Measurements from ENCODE around the gene PRUNE2.
A peak's percentile ranks its signal among the peaks of the same experiment; 100 is the strongest.
"Not testable (repeated sequence)": the region's sequence is repeated elsewhere in the genome, so short reads cannot be mapped to it uniquely, and the experiment has no call there.

Gene PRUNE2

DNA sequence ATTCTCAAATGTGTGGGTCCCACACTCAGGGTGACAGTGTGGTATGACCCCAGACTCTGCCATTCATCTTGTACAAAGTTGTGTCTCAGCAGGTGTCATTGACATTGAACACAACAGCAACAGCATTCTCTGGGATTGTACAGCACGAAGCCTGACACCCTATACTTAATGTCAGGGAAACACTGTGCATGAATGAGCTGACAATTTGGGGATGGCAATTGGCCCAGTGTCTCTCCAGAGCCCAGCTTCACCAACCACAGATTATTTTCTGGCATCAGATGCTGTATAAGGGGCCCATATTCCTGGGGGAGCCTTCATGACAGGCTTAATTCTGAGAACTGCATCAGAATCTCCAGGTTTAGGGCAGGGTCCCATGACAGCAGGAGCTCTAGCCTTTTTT, 303.7 kb downstream of the PRUNE2 start:
- no peak for DNase-seq (ENCODE audit: low read depth)

DNA sequence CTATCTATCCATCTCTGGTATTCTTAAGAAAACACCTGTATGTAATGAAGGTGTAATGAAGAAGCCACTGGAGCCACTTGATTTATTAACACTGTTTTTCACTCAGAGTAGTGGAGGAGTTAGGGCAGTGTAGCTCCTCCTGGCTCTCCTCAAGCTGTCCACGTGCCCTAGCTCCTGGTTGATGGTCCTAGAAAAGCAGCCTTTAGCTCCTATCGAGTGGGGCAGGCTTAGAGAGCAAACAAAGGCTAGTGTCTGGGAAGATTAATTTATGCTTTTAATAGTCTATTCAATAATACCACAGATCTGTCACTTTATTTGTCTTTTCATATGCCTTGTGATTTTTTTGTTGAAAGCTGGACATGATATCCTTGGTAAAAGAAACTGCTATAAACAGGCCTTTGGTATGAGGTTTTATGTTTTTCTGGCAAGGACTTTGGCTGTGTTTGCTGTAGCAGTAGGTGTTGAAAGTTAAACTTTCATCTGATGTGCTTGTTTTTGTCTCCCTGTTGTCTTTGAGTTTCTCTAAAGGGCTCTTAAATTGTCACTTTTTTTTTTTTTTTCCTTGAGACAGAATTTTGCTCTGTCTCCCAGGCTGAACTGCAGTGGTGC, 305.8 kb downstream of the PRUNE2 start:
- DNase-seq (ENCODE audit: low read depth) = no peak

DNA sequence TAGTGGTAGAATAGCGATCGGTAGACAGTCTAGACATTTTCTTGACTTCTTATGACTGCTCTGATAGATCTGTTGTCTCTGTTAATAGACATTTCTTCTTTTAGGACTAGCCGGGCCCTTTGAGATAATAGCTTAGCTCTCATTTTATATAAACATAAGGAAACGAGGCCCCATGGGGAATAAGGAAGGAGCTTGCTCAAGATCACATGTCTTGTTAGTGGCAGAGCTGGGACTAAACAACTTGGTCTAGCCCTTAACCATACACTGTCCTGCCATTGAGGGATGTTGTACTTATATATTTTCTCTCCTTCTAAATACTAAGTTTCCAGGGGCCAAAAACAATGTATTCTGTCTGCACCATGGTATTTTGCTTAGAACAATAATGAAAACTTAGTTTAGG, 306.9 kb downstream of the PRUNE2 start:
- DNase-seq (ENCODE audit: low read depth) = no peak

DNA sequence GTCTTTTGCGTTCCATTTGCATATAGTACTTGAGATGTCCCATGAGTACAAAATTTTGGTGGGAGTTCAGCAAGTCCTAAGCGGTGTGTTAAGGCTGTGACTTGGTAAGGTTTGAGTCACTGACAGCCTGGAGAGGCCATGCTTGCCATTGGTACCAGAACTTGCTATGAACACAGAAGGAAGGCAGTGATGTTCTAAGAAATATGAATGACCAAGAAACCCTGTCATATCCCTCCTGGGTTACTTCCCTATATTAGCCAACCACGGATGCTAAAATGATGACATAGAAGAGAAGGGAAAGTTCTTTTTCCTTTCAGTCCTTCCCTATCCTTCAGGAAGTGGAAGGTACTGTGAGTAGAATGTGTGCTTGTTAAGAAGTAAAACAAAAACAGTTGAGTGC, 310.3 kb downstream of the PRUNE2 start:
- DNase-seq (ENCODE audit: low read depth) = no peak

DNA sequence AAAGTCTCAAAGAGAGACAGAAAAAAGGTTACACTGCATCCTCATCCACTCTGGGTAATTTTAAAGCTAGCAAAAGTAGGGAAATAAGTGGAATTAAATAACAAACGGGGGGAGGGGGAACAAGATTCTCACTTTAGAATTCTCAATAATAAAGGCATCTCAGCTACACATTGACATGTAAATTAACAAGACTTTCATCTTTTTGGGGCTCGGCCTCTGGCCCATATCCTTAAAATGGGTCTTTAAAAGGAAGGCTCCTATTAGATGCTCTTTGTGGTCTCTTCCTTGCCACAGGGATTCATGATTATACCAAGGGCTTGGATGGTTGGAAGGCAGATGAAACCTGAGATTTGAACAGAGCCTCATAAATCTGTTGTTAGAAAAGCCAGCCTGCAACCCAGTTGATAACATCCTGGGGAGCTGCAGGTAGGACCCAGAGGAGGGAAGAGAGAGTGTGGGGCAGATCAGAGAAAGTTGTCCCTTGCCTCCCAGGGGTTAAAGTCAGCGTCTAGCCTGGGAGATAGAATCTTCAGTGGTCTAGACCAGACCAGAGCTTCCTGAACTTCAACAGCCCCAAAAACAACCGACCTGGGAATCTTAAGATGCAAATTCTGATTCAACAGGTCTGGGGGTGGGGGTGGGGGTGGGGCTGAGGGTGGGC, 311.0 kb downstream of the PRUNE2 start:
- DNase-seq (ENCODE audit: low read depth) = no peak

DNA sequence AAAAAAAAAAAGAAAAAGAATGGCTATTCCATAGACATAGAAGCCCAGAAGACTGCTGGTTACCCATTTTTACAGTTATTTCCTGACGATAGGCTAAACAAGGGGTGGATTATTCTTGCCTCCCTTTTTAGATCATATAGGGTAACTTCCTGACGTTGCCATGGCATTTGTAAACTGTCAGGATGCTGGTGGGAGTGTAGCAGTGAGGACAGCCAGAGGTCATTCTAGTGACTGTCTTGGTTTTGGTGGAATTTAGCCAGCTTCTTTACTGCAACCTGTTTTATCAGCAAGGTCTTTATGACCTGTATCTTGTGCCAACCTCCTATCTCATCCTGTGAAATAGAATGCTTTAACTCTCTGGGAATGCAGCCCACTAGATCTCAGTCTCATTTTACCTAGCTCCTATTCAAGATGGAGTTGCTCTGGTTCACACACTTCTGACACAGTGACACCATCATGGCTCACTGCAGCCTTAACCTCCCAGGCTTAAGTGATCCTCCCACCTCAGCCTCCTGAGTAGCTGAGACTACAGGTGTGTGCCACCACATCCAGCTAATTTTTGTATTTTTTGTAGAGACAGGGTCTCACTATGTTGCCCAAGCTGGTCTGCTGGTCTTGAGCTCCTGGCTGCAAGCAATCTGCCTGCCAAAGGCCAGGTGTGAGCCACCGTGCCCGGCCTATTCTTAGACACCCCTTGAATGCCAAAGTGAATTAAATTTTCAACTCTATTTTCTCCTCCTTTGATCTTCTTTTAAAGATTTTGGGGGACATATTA, 311.8 kb downstream of the PRUNE2 start:
- not testable (repeated sequence) for DNase-seq (ENCODE audit: low read depth)

DNA sequence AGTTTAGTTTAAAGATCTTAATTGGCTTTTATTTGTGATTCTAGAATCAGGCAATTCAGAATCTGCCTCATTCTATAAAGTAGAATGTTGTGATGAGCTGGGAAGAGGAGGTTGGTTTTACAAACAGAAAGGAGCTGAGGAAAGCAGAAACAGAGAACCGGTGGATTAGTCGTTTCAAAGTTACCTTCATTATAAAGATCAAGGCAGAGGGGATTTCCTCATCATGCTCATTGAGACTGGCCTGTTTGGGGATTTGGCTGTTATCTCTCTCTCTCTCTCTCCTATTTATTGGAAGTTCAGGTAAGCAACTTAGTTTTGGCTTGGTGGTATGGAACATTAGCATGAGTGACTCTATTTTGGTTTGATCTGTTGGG, 313.0 kb downstream of the PRUNE2 start:
- DNase-seq (ENCODE audit: low read depth) = no peak

DNA sequence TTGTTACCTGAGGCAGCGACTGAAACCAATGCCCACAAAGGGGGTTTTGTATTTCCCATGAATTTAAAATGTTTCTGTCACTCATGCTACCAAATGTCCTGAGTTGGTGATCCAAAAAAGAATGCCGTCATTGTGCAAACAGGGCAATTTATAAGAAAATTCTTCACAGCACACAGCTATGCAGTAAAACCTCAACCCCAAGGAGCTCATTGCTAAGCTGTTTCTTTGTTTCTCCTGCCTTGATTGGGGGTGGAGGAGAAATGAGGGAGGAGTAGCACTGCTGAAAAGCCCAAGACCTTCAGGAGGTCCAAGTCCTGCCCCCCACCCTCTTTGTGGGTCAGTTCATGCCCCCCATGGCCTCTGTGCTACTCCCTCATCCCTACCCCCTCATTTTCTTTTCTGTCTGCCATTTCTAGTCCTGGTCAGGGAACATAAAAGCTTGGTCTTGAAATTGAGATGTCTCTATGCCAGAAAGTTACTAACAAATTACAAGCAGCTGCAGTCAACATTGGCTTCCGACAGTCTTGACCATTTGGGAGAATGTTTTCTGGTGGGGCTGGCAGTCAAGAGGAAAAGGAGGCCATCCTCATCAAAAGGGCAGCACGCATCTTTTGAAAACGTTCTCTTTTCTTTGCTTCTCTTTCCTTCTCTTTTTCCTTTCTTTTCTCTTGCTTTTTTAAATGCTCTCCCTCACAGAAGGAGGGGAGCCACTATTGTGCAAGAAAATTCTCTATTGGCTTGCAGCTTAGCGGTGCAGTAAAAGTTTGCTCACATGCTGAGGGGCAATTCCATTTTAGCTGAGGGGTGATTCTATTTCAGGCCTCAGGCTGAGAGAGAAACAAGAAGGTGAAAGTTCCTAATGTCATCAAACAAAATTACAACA, 313.6 kb downstream of the PRUNE2 start:
- no peak for DNase-seq (ENCODE audit: low read depth)

DNA sequence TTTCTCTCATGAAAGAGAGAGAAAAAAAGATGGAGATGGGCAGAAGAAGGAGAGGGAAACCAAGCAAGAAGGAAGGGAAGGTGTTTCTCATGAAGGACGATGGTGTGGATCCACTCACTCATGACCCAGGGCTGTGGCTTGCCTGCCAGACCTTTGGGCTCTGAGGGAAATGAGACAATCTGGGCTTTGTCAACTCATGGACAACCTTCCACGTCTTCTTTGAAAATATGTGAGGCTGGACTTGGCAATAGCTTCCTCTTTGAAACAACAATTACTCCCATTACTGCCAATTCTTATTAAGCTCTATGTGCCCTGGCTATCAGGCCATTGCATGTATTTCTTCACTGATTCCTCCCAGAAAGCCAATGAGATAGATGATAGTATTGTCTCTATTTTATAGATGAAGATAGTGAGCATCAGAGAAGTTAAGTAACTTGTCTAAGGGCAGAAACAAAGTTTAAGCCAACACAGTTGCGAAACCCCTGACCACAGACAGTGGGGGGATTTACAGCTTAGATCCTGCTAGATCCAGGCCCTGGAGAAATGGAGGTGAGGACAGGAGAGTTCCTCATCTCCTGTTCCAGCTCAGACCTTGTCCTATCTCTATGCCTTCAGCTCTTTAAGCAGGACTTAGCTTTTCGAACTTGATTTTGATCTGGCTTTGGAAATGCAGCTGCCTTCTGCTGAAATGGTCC, 314.5 kb downstream of the PRUNE2 start:
- DNase-seq (ENCODE audit: low read depth) = no peak

DNA sequence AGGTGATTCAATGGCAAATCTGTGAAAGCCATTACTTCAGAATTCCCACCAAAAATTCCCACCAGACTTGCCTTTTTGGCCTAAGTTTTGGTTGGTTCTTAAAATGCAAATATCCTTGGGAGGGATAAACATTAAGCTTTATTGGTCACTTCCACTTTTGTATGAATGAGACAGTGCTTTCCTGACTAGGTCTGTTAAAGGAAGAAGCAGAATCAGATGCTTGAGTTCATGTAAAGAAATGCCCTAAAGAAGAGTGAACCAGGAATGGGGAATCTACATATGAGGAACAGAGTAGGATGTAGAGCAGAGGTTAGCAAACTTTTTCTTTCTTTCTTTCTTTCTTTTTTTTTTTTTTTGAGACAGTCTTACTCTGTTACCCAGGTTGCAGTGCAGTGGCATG, 317.6 kb downstream of the PRUNE2 start:
- no peak for DNase-seq (ENCODE audit: low read depth)

DNA sequence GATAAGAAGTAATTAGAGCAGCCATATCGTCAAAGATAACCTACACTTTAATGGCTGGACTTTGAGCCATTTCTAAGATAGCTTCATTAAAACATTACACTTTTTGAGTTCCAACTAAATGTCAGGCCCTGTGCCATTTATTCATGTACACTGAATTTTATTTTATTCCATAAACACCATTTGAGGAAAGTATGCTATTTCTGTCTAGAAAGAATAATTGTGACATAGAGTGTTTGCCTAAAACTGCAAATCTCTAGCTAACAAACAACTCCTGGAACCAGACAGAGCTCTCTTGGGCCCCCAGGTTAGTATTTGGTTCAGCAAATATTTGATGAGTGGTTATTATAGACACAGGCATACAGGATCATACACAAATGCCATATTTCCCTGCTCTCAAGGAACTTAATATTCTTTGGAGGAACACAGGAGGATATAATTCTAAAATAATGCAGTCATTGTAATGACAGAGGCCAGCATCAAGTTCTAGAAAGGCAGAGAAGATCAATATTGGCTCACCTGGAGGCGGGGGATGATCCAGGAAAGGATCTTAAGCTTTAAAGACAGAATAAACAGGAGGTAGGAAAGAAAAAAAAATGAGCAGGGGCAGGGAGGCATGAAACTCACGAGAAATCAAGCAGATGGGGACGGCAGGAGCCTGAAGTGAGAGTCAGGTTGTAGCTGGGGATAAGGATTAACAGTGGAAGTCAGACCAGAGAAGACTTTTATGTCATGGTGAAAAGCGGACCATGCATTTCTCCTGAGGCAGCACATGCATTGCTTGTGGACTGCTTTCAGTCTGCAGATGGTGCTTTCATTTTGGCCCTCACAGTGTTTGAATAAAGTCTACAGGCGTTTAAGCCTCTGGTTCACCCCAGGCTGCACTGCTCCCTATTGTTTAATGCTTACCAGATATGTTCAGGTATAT, 319.3 kb downstream of the PRUNE2 start:
- no peak for DNase-seq (ENCODE audit: low read depth)

DNA sequence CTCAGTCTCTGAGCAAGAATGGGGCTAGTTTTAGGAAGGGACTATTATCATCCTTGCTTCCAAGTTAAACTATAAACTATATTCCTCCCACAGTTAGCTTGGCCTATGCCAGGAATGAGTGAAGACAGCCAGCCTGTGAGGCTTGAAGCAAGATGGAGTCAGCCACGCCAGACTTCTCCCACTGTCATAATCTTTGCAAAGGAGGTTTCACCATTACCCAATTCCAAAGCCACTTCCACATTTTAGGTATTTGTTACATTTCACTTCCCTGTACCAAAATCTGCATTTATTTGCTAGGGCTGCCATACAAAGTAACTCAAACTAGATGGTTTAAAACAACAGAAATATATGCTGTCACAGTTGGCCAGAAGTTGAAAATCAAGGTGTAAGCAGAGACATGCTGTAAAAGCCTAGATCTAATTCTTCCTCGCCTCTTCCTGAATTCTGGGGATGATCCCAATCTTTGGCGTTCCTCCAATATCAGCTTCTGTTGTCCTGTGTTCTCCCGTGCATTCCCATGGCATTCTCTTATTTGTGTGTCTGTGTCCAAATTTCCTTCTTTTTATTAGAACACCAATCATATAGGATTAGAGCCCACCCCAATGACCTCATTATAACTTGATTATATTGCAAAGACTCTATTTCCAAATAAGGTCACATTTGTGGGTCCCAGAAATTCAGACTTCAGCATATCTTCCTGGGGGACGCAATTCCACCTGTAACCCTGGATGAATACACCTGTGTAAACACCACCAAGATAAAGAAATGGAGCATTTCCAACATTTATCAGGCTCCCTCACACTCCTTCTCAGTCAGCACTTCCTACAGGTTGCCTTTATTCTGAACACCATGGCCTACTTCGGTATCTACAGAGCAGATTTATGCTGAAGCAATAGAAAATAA, 320.2 kb downstream of the PRUNE2 start:
- DNase-seq (ENCODE audit: low read depth) = no peak

DNA sequence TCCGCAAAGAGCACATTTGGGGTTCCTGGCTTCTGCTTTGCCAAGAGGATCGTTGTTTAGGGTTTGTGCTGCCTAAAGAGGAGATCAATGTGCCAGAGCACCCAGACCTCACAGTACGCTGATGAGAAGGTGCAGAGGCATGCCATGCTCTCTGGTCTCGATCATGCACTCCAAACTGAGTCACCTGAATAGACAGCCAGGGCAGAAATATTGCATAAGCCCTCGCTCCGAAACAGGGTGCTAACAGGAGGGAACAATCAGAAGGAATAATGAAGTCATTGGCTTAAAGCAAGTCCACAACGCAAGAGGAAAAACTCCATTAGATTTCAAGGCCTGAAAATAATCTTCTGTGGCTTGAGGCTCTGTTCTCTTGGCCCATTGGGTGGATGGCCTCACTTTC, 322.7 kb downstream of the PRUNE2 start:
- no peak for DNase-seq (ENCODE audit: low read depth)

DNA sequence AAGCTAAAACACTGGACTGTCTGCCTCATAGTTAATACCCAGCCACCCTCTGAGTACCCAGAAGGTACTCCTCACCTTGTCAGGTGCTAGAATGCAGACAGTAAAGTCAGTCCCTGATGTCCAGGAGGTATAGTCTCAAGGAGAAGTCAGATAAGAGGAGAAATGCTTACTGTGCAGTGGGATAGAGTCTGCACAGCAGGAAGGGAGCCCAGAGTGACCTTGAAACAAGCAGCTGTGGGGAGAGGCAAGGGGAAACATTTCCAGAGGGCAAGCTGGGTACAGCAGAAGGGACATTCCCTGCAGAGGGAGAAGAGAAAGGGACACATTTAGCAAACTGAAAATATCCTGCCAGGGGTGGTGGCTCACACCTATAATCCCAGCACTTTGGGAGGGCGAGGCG, 324.2 kb downstream of the PRUNE2 start:
- DNase-seq (ENCODE audit: low read depth) = no peak

DNA sequence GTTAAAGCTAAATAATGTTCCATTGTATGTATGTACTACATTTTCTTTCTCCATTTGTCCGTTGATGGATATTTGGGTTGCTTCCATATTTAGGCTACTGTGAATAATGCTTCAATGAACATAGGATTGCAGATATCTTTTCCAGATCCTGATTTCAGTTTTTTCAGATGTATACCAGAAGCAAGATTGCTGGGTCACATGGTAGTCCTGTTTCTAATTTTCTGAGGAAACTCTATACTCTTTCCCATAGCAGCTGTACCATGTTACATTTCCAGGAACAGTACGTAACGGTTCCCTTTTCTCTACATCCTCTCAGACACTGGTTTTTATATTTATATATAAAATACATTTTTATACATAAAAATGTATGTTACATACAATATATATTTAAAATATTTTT, 325.1 kb downstream of the PRUNE2 start:
- DNase-seq (ENCODE audit: low read depth) = no peak

DNA sequence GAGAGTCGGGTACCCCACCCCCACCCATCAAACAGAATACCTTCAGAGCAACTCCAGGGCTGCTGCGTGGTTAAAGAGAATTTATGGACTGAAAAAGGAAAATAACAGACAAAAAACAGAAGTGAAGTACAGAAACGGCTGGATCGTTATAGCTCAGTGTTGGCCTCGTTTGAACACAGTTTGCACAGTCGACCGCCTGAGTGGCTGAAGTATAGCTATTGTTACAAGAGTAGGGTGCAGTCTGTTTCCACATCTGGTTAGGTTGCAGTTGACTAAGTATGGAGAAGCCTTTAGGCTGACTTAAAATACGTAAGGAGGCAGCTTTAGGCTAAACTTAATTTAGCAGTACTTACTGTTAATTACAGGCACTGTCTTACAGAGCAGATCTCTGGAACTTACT, 325.7 kb downstream of the PRUNE2 start:
- no peak for DNase-seq (ENCODE audit: low read depth)

DNA sequence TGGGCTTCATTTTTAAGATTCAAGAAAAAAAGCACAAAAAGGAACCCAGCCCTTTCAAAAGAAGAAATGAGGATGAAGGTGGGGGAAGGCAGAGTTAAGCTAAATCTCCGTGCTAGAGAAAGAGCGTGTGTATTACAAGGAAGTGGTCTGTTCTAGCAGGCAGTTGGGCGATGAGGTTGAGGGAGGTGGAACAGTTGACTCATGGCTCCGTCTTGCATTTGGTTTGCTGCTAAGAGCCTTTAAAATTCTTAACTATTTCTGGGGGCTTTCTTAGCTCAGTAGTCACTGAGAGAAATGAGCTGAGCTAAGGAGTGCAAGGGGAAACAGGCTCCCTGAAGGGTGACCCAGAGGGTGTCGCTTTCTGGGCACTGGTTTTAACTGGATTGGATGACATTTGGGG, 329.6 kb downstream of the PRUNE2 start:
- peak; percentile 20 for DNase-seq (ENCODE audit: low read depth)

DNA sequence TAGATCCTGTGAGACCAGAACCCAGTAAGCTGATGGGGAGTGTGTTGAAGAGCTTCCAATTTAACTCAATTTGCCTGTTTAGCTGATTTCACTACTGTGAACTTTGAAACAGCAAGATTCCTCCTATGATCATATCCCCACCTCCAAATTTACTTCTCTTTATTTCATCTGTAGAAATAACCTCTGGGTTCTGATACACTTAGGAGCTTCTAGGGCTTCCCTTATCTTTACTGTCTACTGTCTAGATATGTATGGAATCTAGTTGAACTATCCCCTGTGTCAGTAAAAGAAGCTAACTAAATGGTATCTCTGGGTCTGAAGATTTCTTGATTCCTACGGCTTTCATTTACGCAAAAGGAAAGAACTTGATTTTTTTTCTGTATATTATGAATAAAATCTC, 330.2 kb downstream of the PRUNE2 start:
- DNase-seq (ENCODE audit: low read depth) = no peak

DNA sequence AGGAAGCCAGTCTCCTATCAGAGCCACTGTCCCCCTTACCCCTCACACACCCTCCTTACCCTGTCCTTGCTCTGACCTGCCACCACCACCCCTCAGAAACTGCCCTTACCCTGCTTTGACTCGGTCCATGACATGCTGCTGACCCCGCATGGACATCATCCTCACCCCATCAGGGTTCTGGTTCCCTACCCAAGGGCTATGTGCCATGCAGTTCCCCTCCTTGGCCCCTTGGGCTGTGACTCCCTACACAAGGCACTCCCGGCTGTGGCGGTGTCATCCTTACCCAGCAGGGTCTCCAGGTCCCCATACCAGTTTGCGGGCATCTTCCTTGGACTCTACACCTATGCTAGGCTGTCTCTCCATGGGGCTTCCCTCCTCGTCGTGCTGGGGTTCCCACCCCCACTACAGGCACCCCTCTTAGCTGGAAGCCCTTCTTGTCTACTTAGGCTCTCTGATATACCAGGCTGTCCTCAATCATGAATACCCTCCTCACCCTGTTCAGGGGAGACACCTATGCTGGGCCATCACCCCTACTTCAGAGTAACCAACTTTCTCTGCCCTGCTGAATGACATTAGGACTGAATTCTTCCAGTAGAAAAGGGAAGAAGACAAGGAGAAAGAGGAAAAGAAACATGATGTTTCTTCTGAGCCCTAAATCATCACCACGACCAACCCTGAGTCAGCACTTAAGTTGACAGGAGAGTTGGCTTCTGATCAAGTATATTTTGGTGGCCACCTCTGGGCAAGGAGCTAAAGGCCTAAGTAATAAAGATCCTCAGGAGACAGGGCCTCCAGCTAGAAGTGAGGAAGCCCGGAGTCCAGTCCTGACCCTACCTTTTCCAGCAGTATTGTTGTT, 331.8 kb downstream of the PRUNE2 start:
- no peak for DNase-seq (ENCODE audit: low read depth)

Measured in activated T-helper 9 cell treated with anti-CD3 and anti-CD28 coated beads, Interleukin-2, amount 50 U/mL, for 16 hours (primary cell).